Neural crest cell (in vitro differentiated cells): ENCODE data around the gene POLN. TPM values are rescaled to one million over a fixed set of nuclear protein-coding genes. Genes with fewer than 3 reads are reported as not detected.

Experiments used
- DNase-seq: peaks from one replicate; pipeline ENCODE4 v3.0.0; 2021; ENCODE audit warnings: low read depth, mixed read lengths, low spot score
- H3K27ac Mint-ChIP-seq: one replicate; pipeline ENCODE4 v1.8.0; 2021; ENCODE audit warnings: mild to moderate bottlenecking, mixed read lengths; ENCODE audit not compliant: unreplicated experiment
- H3K27me3 Mint-ChIP-seq: 2 replicates; pipeline ENCODE4 v1.8.0; 2021; ENCODE audit warnings: low read depth, mild to moderate bottlenecking, mixed read lengths
- H3K36me3 Mint-ChIP-seq: 2 replicates; pipeline ENCODE4 v1.8.0; 2021; ENCODE audit warnings: low read depth, mild to moderate bottlenecking, mixed read lengths
- H3K4me1 Mint-ChIP-seq: 2 replicates; pipeline ENCODE4 v1.8.0; 2021; ENCODE audit warnings: mixed read lengths
- H3K4me3 Mint-ChIP-seq: one replicate; pipeline ENCODE4 v1.8.0; 2021; ENCODE audit warnings: mild to moderate bottlenecking, mixed read lengths
- H3K9me3 Mint-ChIP-seq: 2 replicates; pipeline ENCODE4 v1.8.0; 2021; ENCODE audit warnings: mixed read lengths
- CTCF ChIP-seq: fragments of 200-600 bp; sonication (generic); conservative IDR thresholded peaks from 2 replicates; pipeline ENCODE4 v1.5.0; 2021; ENCODE audit warnings: antibody characterized with exemption, mild to moderate bottlenecking
- total RNA-seq: library from RNA; stranded (reverse); gene quantifications from 2 replicates; pipeline ENCODE4 v1.2.1, GENCODE V29; 2021

POLN gene
- total RNA-seq, 1 donor from 2014 or later: 5.6 TPM

- Mint-ChIP-seq H3K9me3 (no peaks in the 10 kb centered on the region), H3K27me3 (no peaks in the 10 kb centered on the region), H3K36me3 (no peaks in the 10 kb centered on the region), H3K4me3 (no peak overlapping the region), H3K27ac (peak overlapping the region; percentile 70), H3K4me1 (peaks cover 35% of the 10 kb centered on the region)
- no peak for TF ChIP-seq CTCF
- no peak for DNase-seq
These were observed 116.9 kb downstream of the POLN start for GRCh38 chr4:2125023-2125422.

- no peak for TF ChIP-seq CTCF
- no peak for DNase-seq
- Mint-ChIP-seq H3K9me3 (peaks cover 4% of the 10 kb centered on the region), H3K27me3 (no peaks in the 10 kb centered on the region), H3K27ac (no peak overlapping the region), H3K36me3 (no peaks in the 10 kb centered on the region), H3K4me3 (no peak overlapping the region), H3K4me1 (no peaks in the 10 kb centered on the region)
These were observed 125.1 kb downstream of the POLN start for GRCh38 chr4:2116687-2117400.

GRCh38 chr4:2105559-2105958 lies 136.4 kb downstream of the POLN start:
- peaks cover 10% of the 10 kb centered on the region for H3K36me3 Mint-ChIP-seq
- no peak overlapping the region for H3K27ac Mint-ChIP-seq
- DNase-seq: no peak
- H3K9me3 Mint-ChIP-seq: peaks cover 7% of the 10 kb centered on the region
- H3K4me1 Mint-ChIP-seq: peaks cover 7% of the 10 kb centered on the region
- TF ChIP-seq CTCF: no peak
- no peaks in the 10 kb centered on the region for H3K27me3 Mint-ChIP-seq
- H3K4me3 Mint-ChIP-seq: no peak overlapping the region

- peaks cover 7% of the 10 kb centered on the region for H3K4me1 Mint-ChIP-seq
- peaks cover 7% of the 10 kb centered on the region for H3K9me3 Mint-ChIP-seq
- H3K4me3 Mint-ChIP-seq: no peak overlapping the region
- H3K27ac Mint-ChIP-seq: no peak overlapping the region
- H3K27me3 Mint-ChIP-seq: no peaks in the 10 kb centered on the region
- DNase-seq: no peak
- no peak for TF ChIP-seq CTCF
- peaks cover 10% of the 10 kb centered on the region for H3K36me3 Mint-ChIP-seq
These were observed 137.2 kb downstream of the POLN start for GRCh38 chr4:2104556-2105345.

- TF ChIP-seq CTCF: no peak
- Mint-ChIP-seq H3K4me1 (peaks cover 7% of the 10 kb centered on the region), H3K27ac (no peak overlapping the region), H3K27me3 (no peaks in the 10 kb centered on the region), H3K9me3 (peaks cover 7% of the 10 kb centered on the region), H3K4me3 (no peak overlapping the region), H3K36me3 (peaks cover 10% of the 10 kb centered on the region)
- no peak for DNase-seq
These were observed 137.9 kb downstream of the POLN start for GRCh38 chr4:2103843-2104547.
